Measurements from ENCODE around the gene COL13A1.

COL13A1 gene

DNA sequence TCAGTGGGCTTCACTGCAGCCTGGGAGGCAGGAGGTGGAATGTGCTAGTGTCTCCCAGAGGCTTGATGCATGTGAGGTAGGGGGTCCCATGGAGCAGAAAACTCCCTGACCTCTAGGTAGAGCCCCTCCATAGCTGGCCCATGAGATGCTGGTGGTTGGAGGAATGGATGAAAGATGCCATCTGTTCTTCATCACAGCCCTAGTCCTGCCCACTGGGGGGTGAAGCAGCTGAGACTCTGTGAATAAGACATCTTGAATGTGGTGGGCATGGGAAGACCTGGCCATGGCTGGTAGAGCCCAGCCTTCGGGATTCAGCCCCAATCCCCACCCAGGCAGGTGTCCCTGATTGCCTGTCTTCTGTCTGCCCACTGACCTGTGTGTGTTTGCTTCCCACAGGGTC lies 92.5 kb downstream of the COL13A1 start:
- H3K4me3 ChIP-seq (ENCODE audit: low read depth, low read length), result no peak overlapping the region
- no peak for TF ChIP-seq CTCF (IDR thresholded peaks at IDR 0.05; ENCODE audit: low read depth, low read length, missing control alignments)
- DNase-seq (ENCODE audit: low read depth), result no peak

- no peak overlapping the region for H3K4me3 ChIP-seq (ENCODE audit: low read depth, low read length)
- no peak for DNase-seq (ENCODE audit: low read depth)
- no peak for TF ChIP-seq CTCF (IDR thresholded peaks at IDR 0.05; ENCODE audit: low read depth, low read length, missing control alignments)
These were observed 94.1 kb downstream of the COL13A1 start for GRCh38 chr10:69895759-69896158.

DNA sequence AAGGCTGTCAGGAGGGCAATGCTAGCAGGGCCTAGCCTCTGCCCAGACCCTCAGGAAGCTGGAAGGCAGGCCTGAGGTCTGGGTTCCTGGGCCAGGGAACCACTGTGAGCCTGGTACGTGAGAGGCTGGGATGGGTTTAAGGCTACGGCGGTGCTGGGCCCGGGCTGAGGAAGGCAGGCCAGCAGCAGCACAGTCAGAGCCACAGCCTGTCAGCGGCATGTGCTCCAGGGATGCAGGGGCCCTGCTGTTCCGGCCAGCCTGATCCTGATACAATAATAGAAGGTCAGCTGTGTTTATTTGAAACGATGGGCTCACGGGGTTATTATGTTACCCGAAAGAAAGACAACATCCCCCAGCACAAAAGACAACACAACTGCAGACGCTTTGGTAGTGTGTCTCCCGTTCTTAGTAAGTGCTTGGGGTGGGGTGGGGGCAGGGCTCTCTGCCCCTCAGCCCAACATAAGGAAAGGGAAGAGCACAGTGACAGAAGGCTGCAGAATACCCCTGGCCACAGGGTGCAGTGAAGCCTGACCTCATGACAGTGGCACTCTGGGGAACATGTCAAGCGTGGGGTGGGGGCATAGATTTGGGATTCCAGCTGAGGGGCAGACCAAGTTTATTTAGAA lies 95.0 kb downstream of the COL13A1 start:
- no peak for DNase-seq (ENCODE audit: low read depth)
- no peak overlapping the region for H3K4me3 ChIP-seq (ENCODE audit: low read depth, low read length)
- TF ChIP-seq CTCF (IDR thresholded peaks at IDR 0.05; ENCODE audit: low read depth, low read length, missing control alignments), result no peak

DNA sequence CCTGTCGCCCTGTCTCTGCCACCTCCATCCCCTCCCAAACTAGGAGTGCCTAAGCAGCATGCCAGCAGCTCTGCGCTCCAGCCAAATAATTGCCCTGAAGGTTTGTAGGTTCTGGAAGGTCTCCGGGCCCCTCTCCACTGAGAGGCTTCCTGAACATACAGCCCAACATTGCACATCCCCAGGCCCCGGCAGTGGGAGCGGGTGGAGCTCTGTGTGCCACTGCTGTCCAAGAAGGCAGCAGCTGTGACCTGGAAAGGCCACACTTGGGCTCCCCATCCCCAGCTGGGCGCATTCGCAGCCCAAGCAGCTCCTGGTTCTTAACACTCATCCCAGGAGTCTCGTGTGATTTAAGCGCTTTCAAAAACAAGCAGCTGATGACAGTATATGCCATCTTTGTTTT lies 95.7 kb downstream of the COL13A1 start:
- no peak for DNase-seq (ENCODE audit: low read depth)
- no peak overlapping the region for H3K4me3 ChIP-seq (ENCODE audit: low read depth, low read length)
- no peak for TF ChIP-seq CTCF (IDR thresholded peaks at IDR 0.05; ENCODE audit: low read depth, low read length, missing control alignments)

- no peak for TF ChIP-seq CTCF (IDR thresholded peaks at IDR 0.05; ENCODE audit: low read depth, low read length, missing control alignments)
- no peak for DNase-seq (ENCODE audit: low read depth)
- no peak overlapping the region for H3K4me3 ChIP-seq (ENCODE audit: low read depth, low read length)
These were observed 96.3 kb downstream of the COL13A1 start for GRCh38 chr10:69897999-69898398.

DNA sequence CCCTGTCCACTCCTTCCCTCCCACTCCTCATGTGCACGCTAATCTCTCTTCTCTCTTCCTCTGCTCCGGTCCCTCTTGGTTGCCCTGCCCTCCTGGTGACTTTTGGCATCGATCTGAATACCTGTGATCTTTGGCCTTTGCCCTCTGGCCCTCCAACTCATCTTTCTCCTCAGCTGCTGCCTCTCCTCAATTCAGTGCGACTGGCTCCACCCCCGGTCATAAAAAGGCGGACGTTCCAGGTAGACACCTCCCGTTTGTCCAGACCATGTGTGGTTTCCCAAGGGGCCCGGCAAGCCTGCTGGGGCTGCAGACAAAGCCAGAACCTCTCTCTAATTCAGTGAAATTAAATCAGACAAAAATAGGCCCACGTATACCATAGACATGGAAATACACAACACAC lies 96.8 kb downstream of the COL13A1 start:
- no peak for TF ChIP-seq CTCF (IDR thresholded peaks at IDR 0.05; ENCODE audit: low read depth, low read length, missing control alignments)
- H3K4me3 ChIP-seq (ENCODE audit: low read depth, low read length), result no peak overlapping the region
- DNase-seq (ENCODE audit: low read depth), result no peak

DNA sequence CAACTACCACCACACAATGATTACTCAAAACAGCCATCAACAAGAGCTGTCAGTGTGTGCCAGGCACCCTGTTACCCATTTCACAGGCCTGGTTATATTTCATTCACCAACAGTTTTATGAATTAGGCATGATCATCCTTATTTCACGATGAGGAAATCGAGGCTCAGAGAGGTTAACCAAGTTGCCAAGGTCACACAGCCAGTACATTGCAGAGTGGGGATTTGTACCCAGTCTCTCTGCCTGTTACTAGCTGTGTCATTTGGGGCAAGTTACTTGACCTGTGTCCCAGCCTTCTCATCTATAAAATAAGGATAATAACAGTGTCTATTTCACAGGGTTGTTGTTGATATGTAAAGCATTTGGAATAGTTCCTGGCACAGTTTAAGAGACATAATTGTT lies 97.2 kb downstream of the COL13A1 start:
- no peak for DNase-seq (ENCODE audit: low read depth)
- TF ChIP-seq CTCF (IDR thresholded peaks at IDR 0.05; ENCODE audit: low read depth, low read length, missing control alignments), result no peak
- H3K4me3 ChIP-seq (ENCODE audit: low read depth, low read length), result no peak overlapping the region

Data from GM12864 (cell line).